Keratinocyte (primary cell): Measurements from ENCODE around the gene AP3D1. TPM values are rescaled to one million over a fixed set of nuclear protein-coding genes. Genes with fewer than 3 reads are reported as not detected.

Experiments used
- DNase-seq: peaks from one replicate; pipeline ENCODE4 v3.0.0-alpha.2; 2011; ENCODE audit warnings: low read depth, missing footprints, low spot score
- FAIRE-seq: peaks from 2 replicates; lab custom pipeline; 2011; peaks lifted over from hg19 to GRCh38; lab: Jason Lieb, UNC
- H2AFZ ChIP-seq: 2 replicates; pipeline ENCODE4 v1.6.0; 2012; ENCODE audit warnings: low read length, control low read depth, inconsistent platforms; ENCODE audit not compliant: control insufficient read depth
- H3K27ac ChIP-seq: 2 replicates; pipeline ENCODE4 v1.5.1; 2011; ENCODE audit warnings: low read length; ENCODE audit not compliant: control insufficient read depth, insufficient read depth
- H3K27me3 ChIP-seq: 3 replicates; pipeline ENCODE4 v1.6.0; 2011; ENCODE audit warnings: low read length; ENCODE audit not compliant: control insufficient read depth, insufficient read depth; ENCODE audit errors: extremely low read depth
- H3K36me3 ChIP-seq, 2 experiments: 2 replicates in 1 of 2; 3 replicates in 1 of 2; pipeline ENCODE4 v1.5.1; 2011; ENCODE audit warnings: low read length in 2 of 2, mild to moderate bottlenecking in 1 of 2; ENCODE audit not compliant: control insufficient read depth in 2 of 2, insufficient read depth in 2 of 2; ENCODE audit errors: extremely low read depth in 1 of 2
- H3K4me1 ChIP-seq: 3 replicates; pipeline ENCODE4 v1.5.1; 2011; ENCODE audit warnings: low read length; ENCODE audit not compliant: control insufficient read depth, insufficient read depth; ENCODE audit errors: extremely low read depth
- H3K4me2 ChIP-seq: 3 replicates; pipeline ENCODE4 v1.6.0; 2011; ENCODE audit warnings: low read depth, low read length; ENCODE audit not compliant: control insufficient read depth, insufficient read depth; ENCODE audit errors: extremely low read depth
- H3K4me3 ChIP-seq, 3 experiments: fragments of 200-600 bp in 1 of 3; sonication (generic) in 1 of 3; 2 replicates in 2 of 3; 3 replicates in 1 of 3; pipeline ENCODE4 v1.5.1; 2011 to 2016; ENCODE audit warnings: low read length in 3 of 3, mild to moderate bottlenecking in 3 of 3, control low read depth in 2 of 3, inconsistent platforms in 1 of 3, low read depth in 1 of 3, mixed read lengths in 1 of 3, mixed run types in 1 of 3, moderate library complexity in 1 of 3; ENCODE audit not compliant: control insufficient read depth in 2 of 3, insufficient read depth in 2 of 3; ENCODE audit errors: extremely low read depth in 1 of 3
- H3K79me2 ChIP-seq: 2 replicates; pipeline ENCODE4 v1.6.0; 2012; ENCODE audit warnings: low read length; ENCODE audit not compliant: control insufficient read depth, insufficient read depth
- H3K9ac ChIP-seq: 3 replicates; pipeline ENCODE4 v1.6.0; 2011; ENCODE audit warnings: low read length; ENCODE audit not compliant: control insufficient read depth, insufficient read depth; ENCODE audit errors: extremely low read depth
- H3K9me1 ChIP-seq: 3 replicates; pipeline ENCODE4 v1.6.0; 2011; ENCODE audit warnings: low read length; ENCODE audit not compliant: control insufficient read depth, insufficient read depth; ENCODE audit errors: extremely low read depth
- H3K9me3 ChIP-seq: 2 replicates; pipeline ENCODE4 v1.5.1; 2012; ENCODE audit warnings: low read depth, low read length; ENCODE audit not compliant: control insufficient read depth
- H4K20me1 ChIP-seq: 3 replicates; pipeline ENCODE4 v1.6.0; 2011; ENCODE audit warnings: low read length; ENCODE audit not compliant: control insufficient read depth, insufficient read depth; ENCODE audit errors: extremely low read depth
- EZH2 ChIP-seq: IDR thresholded peaks from one replicate; pipeline ENCODE4 v1.6.1; 2012; ENCODE audit warnings: inconsistent platforms, mild to moderate bottlenecking, low read length, moderate library complexity
- dilution Hi-C: fragments of 300-500 bp; cut with MboI; formaldehyde crosslinking; loops from one replicate; pipeline ENCODE4 v1.7.0; 2020; ENCODE audit warnings: low sequenced_read_pairs; ENCODE audit not compliant: extremely low pct_ligation_motif_present
- polyA plus RNA-seq, 5 experiments: library from polyadenylated mRNA; depleted of rRNA in 3 of 5; stranded (reverse) in 3 of 5; stranded (forward) in 1 of 5; unstranded in 1 of 5; fragments of >200 nt; gene quantifications; 1 replicate in 1 of 5; 2 replicates in 3 of 5; 3 replicates in 1 of 5; pipeline versions ENCODE4 v1.2.1 to v1.2.3, GENCODE V29; 2011 to 2012; ENCODE audit warnings: missing spikeins in 2 of 5, low read depth in 1 of 5, low replicate concordance in 1 of 5
- TF ChIP-seq, protein P1 (sequence below), 3 experiments: IDR thresholded peaks in 1 of 3; conservative IDR thresholded peaks in 1 of 3; optimal IDR thresholded peaks in 1 of 3; 2 replicates in 2 of 3; 3 replicates in 1 of 3; pipeline versions ENCODE3 to v1.5.1; 2011; ENCODE audit warnings: low read length in 3 of 3, mild to moderate bottlenecking in 3 of 3, moderate library complexity in 2 of 3, control low read depth in 1 of 3, inconsistent platforms in 1 of 3; ENCODE audit not compliant: insufficient read depth in 2 of 3; ENCODE audit errors: extremely low read depth in 1 of 3

AP3D1 gene
- polyA plus RNA-seq, 1 donor (not counting 4 experiments of a cell fraction or from before 2014, with no cell fraction given): 56.1 TPM

DNA sequence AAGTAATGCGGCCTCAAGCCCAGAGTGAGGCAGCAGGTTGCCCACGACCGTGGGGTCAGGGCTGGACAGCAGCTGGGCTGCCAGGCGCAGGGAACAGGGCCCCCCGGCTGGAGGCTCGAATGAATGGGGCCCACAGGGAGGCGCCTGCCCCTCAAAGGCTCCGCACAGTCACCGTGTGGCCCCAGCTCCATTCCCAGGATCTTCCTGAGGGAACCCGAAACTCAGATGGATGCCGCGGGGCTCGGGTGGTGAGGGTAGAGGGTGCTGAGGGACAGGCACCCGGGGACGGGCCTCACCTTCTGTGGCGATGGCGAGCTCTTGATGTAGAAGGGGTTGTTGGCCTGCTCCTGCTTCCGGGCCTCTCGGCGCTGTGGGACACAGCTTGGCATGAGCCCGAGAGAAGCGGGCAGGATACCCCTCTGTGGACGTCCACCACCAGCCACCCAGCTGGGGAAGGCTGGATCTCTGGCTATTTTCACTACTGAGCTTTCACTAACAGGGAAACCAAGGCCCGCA lies 35.4 kb downstream of the AP3D1 start:
- H3K4me3 ChIP-seq: no peak overlapping the region
- H3K9me1 ChIP-seq: no peaks in the 10 kb centered on the region
- no peaks in the 10 kb centered on the region for H3K4me1 ChIP-seq
- no peak overlapping the region for H3K4me2 ChIP-seq
- no peak overlapping the region for H3K27ac ChIP-seq
- dilution Hi-C loops: no loop called here
- no peaks in the 10 kb centered on the region for H3K79me2 ChIP-seq
- H2AFZ ChIP-seq: no peak overlapping the region
- H3K9ac ChIP-seq: no peak overlapping the region
- no peak for FAIRE-seq
- TF ChIP-seq, protein P1, sequence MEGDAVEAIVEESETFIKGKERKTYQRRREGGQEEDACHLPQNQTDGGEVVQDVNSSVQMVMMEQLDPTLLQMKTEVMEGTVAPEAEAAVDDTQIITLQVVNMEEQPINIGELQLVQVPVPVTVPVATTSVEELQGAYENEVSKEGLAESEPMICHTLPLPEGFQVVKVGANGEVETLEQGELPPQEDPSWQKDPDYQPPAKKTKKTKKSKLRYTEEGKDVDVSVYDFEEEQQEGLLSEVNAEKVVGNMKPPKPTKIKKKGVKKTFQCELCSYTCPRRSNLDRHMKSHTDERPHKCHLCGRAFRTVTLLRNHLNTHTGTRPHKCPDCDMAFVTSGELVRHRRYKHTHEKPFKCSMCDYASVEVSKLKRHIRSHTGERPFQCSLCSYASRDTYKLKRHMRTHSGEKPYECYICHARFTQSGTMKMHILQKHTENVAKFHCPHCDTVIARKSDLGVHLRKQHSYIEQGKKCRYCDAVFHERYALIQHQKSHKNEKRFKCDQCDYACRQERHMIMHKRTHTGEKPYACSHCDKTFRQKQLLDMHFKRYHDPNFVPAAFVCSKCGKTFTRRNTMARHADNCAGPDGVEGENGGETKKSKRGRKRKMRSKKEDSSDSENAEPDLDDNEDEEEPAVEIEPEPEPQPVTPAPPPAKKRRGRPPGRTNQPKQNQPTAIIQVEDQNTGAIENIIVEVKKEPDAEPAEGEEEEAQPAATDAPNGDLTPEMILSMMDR (optimal IDR thresholded peaks at IDR 0.05 in 1 of 3, IDR thresholded peaks at IDR 0.05 in 1 of 3, conservative IDR thresholded peaks at IDR 0.05 in 1 of 3; ENCODE audit: extremely low read depth in 1 of 3, insufficient read depth in 2 of 3, low read length in 3 of 3): no peak
- TF ChIP-seq EZH2: no peak
- H3K36me3 ChIP-seq: peaks cover 52 to 66% of the 10 kb centered on the region in 2 experiments
- no peaks in the 10 kb centered on the region for H3K9me3 ChIP-seq
- no peaks in the 10 kb centered on the region for H4K20me1 ChIP-seq
- no peak for DNase-seq
- no peaks in the 10 kb centered on the region for H3K27me3 ChIP-seq

DNA sequence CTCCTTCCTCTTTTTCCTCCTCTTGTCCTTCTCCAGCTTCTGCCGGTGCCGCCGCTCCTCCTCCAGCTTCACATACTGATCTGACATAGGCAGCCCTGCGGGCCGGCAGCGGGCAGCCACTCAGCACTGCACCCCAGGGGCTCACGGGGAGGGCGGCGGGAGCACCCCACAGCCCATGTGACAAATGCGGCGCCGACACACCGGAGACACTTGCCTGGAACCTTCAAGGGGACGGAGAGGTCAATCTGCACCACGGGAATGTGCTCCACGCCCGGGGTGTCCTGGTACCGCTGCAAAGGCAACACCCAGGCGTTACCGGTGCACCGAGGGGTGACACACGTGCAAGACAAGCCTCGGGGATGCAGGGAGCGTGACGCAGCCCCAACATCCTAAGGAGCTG lies 36.0 kb downstream of the AP3D1 start:
- no peaks in the 10 kb centered on the region for H3K4me1 ChIP-seq
- peaks cover 50 to 67% of the 10 kb centered on the region in 2 experiments for H3K36me3 ChIP-seq
- H3K79me2 ChIP-seq: no peaks in the 10 kb centered on the region
- dilution Hi-C loops: no loop called here
- H3K9me1 ChIP-seq: no peaks in the 10 kb centered on the region
- DNase-seq: no peak
- no peak overlapping the region for H3K4me3 ChIP-seq
- TF ChIP-seq, protein P1 (optimal IDR thresholded peaks at IDR 0.05 in 1 of 3, IDR thresholded peaks at IDR 0.05 in 1 of 3, conservative IDR thresholded peaks at IDR 0.05 in 1 of 3; ENCODE audit: extremely low read depth in 1 of 3, insufficient read depth in 2 of 3, low read length in 3 of 3): no peak
- TF ChIP-seq EZH2: no peak
- H3K9ac ChIP-seq: no peak overlapping the region
- H3K27ac ChIP-seq: no peak overlapping the region
- H2AFZ ChIP-seq: no peak overlapping the region
- H3K4me2 ChIP-seq: no peak overlapping the region
- no peak for FAIRE-seq
- no peaks in the 10 kb centered on the region for H3K27me3 ChIP-seq
- no peaks in the 10 kb centered on the region for H3K9me3 ChIP-seq
- no peaks in the 10 kb centered on the region for H4K20me1 ChIP-seq
